Hepatocyte (in vitro differentiated cells): ENCODE data around the gene KCNE3.

ENCODE experiments used
- EZH2 ChIP-seq: fragments of 200-600 bp; sonication (generic); IDR thresholded peaks from 2 replicates; pipeline ENCODE4 v1.6.1; 2016; ENCODE audit warnings: antibody characterized with exemption, mild to moderate bottlenecking, borderline replicate concordance
- EZH2phosphoT487 ChIP-seq: fragments of 200-600 bp; sonication (generic); IDR thresholded peaks from one replicate; pipeline ENCODE4 v1.6.1; 2018; ENCODE audit warnings: antibody characterized with exemption, mild to moderate bottlenecking, low read depth, moderate library complexity; ENCODE audit not compliant: unreplicated experiment, severe bottlenecking
- TF ChIP-seq, protein P1 (sequence below): fragments of 200-600 bp; sonication (generic); IDR thresholded peaks from 2 replicates; pipeline ENCODE4 v1.5.1; 2016; ENCODE audit warnings: antibody characterized with exemption, mild to moderate bottlenecking; ENCODE audit not compliant: poor library complexity

DNA sequence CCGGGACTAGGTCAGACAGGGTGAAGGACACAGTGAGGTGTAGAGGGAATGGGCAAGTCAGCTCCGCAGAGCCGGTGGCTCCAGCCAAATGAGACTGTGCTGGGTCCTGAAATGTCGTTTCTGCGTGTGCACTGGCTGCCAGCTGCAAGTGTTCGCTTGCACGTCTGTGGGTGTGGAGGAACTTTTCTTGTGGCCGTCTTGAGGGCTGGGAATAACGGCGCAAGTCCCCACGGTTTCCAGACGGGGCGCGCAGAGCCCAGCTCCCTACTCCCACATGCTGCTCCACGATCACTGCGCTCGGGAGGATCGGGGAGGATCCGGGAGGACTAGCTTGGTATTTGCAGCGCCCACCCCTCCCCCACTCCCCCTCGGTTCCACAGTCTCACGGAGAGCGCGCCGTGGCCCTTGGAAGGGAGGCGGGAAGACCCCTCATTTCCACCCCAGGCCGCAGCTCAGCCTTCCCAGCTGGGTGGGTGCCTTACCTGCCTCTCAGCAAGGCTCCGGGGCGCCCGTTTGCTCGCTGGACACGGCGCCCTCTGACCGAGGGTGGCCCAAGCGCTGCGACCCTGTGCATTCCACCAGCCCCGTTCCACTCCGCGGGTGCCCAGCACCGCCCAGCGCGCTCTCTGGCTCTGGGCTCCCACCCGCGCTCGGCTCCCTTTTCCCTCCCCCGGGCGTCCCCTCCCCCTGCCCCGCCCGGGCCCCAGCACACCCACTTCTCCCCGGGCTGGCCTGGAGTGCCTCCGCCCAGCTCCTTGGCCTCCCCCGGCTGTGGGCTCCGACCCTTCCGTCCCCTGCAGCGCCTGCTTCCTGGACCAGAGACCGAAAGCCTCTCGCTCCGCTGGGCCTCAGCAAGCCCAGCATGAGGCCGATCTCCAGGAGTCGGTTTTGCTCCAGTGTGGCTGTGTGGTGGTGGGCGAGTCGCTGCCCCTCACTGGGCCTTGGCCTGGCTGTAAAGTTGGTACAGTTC, at the start of gene KCNE3:
- TF ChIP-seq, protein P1, sequence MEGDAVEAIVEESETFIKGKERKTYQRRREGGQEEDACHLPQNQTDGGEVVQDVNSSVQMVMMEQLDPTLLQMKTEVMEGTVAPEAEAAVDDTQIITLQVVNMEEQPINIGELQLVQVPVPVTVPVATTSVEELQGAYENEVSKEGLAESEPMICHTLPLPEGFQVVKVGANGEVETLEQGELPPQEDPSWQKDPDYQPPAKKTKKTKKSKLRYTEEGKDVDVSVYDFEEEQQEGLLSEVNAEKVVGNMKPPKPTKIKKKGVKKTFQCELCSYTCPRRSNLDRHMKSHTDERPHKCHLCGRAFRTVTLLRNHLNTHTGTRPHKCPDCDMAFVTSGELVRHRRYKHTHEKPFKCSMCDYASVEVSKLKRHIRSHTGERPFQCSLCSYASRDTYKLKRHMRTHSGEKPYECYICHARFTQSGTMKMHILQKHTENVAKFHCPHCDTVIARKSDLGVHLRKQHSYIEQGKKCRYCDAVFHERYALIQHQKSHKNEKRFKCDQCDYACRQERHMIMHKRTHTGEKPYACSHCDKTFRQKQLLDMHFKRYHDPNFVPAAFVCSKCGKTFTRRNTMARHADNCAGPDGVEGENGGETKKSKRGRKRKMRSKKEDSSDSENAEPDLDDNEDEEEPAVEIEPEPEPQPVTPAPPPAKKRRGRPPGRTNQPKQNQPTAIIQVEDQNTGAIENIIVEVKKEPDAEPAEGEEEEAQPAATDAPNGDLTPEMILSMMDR = no peak
- TF ChIP-seq EZH2 (no peak), EZH2phosphoT487 (no peak)
